IPS DF 6.9 (cell line): ENCODE data around the gene MECR.

Experiments
- DNase-seq: peaks from one replicate; pipeline ENCODE4 v3.0.0-alpha.2; 2013; ENCODE audit warnings: low read depth, low spot score
- H3K27ac ChIP-seq: one replicate; pipeline ENCODE4 v1.5.1; 2013; ENCODE audit warnings: low read length, control low read depth
- H3K27me3 ChIP-seq: 2 replicates; pipeline ENCODE4 v1.6.1; 2013; ENCODE audit warnings: mild to moderate bottlenecking, low read length; ENCODE audit not compliant: control insufficient read depth, insufficient read depth
- H3K36me3 ChIP-seq: 2 replicates; pipeline ENCODE4 v1.6.1; 2013; ENCODE audit warnings: low read length; ENCODE audit not compliant: control insufficient read depth, insufficient read depth
- H3K4me1 ChIP-seq: 2 replicates; pipeline ENCODE4 v1.6.1; 2013; ENCODE audit warnings: low read length; ENCODE audit not compliant: control insufficient read depth, insufficient read depth
- H3K4me3 ChIP-seq: 2 replicates; pipeline ENCODE4 v1.5.1; 2013; ENCODE audit warnings: mild to moderate bottlenecking, low read length
- H3K9me3 ChIP-seq: 2 replicates; pipeline ENCODE4 v1.6.1; 2013; ENCODE audit warnings: low read length, inconsistent platforms; ENCODE audit not compliant: control insufficient read depth, insufficient read depth
- WGBS: extraction: QIAGEN DNeasy Blood & Tissue Kit; methylation state at CpG from one replicate; pipeline ENCODE4 v1.1.7; 2013; ENCODE audit warnings: mixed read lengths, missing lambda C conversion rate; ENCODE audit not compliant: insufficient read length, insufficient coverage; 5-methylcytosine and 5-hydroxymethylcytosine counted together

MECR gene

GRCh38 chr1:29202053-29202452 lies 28.7 kb downstream of the MECR start:
- no peaks in the 10 kb centered on the region for H3K4me1 ChIP-seq
- no peak overlapping the region for H3K27ac ChIP-seq
- no CpG with 5 or more reads among the region's 1 CpG for WGBS
- no peaks in the 10 kb centered on the region for H3K9me3 ChIP-seq
- no peaks in the 10 kb centered on the region for H3K27me3 ChIP-seq
- H3K36me3 ChIP-seq = peaks cover 11% of the 10 kb centered on the region; the same call in 1 of the 2 replicates
- H3K4me3 ChIP-seq = no peak overlapping the region
- DNase-seq = no peak

- no CpG with 5 or more reads among the region's 6 CpGs for WGBS
- Histone ChIP-seq H3K36me3 (peaks cover 11% of the 10 kb centered on the region; the same call in 1 of the 2 replicates), H3K27me3 (no peaks in the 10 kb centered on the region), H3K4me3 (no peak overlapping the region), H3K27ac (no peak overlapping the region), H3K4me1 (no peaks in the 10 kb centered on the region), H3K9me3 (no peaks in the 10 kb centered on the region)
- DNase-seq = no peak
Measured at GRCh38 chr1:29201595-29202051, 29.1 kb downstream of the MECR start.

DNA sequence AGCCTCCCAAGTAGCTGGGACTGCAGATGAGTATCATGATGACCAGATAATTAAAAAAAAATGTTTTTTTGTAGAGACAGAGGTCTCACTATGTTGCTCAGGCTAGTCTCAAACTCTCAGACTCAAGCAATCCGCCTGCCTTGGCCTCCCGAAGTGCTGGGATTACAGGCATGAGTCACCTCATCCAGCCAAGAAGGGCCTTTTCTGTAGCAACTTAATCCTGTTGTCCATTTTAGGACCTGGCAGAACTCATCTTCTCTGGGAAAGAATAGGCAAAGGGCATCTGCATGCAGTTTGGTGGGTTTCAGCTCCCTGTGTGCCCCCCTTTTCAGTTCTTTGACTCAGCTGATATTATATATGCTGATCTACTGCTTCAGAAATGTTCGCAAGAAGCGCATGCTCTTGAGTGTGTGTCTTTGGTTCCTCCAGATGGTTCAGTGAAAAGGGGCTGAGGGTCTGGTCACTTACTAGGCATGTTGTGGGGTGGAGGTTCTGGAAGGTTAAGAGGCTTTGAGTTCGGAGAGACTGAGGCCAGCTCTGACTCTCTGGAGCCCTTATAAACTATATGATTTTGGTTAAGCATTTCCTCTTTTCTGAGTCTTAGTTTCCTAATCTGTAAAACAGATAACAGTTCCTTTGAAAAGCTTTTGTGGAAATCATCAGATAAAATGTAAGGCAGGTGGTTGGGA lies 29.7 kb downstream of the MECR start:
- H3K27ac ChIP-seq = no peak overlapping the region
- peaks cover 11% of the 10 kb centered on the region; the same call in 1 of the 2 replicates for H3K36me3 ChIP-seq
- no peaks in the 10 kb centered on the region for H3K9me3 ChIP-seq
- WGBS = no CpG with 5 or more reads among the region's 5 CpGs
- DNase-seq = no peak
- H3K4me1 ChIP-seq = no peaks in the 10 kb centered on the region
- no peak overlapping the region for H3K4me3 ChIP-seq
- no peaks in the 10 kb centered on the region for H3K27me3 ChIP-seq

GRCh38 chr1:29197993-29198392 lies 32.7 kb downstream of the MECR start:
- Histone ChIP-seq H3K9me3 (no peaks in the 10 kb centered on the region), H3K27ac (no peak overlapping the region), H3K4me3 (no peak overlapping the region), H3K27me3 (no peaks in the 10 kb centered on the region), H3K36me3 (peaks cover 14% of the 10 kb centered on the region), H3K4me1 (no peaks in the 10 kb centered on the region)
- no CpG with 5 or more reads among the region's 12 CpGs for WGBS
- DNase-seq = no peak

GRCh38 chr1:29197590-29197924 lies 33.2 kb downstream of the MECR start:
- Histone ChIP-seq H3K9me3 (no peaks in the 10 kb centered on the region), H3K27ac (no peak overlapping the region), H3K4me3 (no peak overlapping the region), H3K4me1 (no peaks in the 10 kb centered on the region), H3K27me3 (no peaks in the 10 kb centered on the region), H3K36me3 (peaks cover 14% of the 10 kb centered on the region)
- no CpG with 5 or more reads among the region's 2 CpGs for WGBS
- peak; percentile 33 for DNase-seq

DNA sequence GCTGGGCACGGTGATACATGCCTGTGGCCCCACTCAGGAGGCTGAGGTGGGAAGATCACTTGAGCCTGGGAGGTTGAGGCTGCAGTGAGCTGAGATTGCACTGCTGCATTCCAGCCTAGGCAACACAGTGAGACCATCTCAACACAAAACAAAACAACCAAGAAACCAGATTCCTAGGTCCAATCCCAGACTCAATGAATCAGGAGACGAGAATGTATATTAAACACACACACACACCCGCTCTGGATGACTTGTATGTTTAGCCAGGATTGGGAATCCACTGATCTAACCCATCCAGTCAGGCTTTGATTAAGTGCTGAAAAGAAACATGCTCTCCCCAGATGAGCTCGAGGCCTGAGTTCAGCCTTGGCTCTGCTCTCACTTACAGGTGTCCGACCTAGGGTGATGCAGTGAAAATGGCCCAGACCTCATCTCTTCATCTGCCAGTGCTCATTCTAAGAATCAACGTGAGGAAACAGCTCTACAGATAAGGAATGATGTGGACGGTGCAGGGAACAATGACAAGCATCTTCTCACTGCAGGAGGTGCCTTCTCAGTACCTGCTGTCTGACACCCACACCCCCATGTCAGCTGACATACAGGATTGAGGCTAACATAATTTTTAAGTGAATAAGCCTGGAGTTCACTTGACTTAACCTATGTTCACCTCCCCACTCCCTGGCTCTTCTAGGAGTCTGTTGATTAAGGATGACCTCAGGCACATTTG lies 33.7 kb downstream of the MECR start:
- Histone ChIP-seq H3K9me3 (no peaks in the 10 kb centered on the region), H3K27ac (no peak overlapping the region), H3K36me3 (peaks cover 13% of the 10 kb centered on the region), H3K27me3 (no peaks in the 10 kb centered on the region), H3K4me1 (no peaks in the 10 kb centered on the region), H3K4me3 (no peak overlapping the region)
- no peak for DNase-seq
- WGBS = no CpG with 5 or more reads among the region's 7 CpGs

- Histone ChIP-seq H3K9me3 (no peaks in the 10 kb centered on the region), H3K27ac (no peak overlapping the region), H3K4me3 (no peak overlapping the region), H3K27me3 (no peaks in the 10 kb centered on the region), H3K4me1 (no peaks in the 10 kb centered on the region), H3K36me3 (peaks cover 9% of the 10 kb centered on the region)
- WGBS = no CpG with 5 or more reads among the region's 8 CpGs
- no peak for DNase-seq
Measured at GRCh38 chr1:29195881-29196291, 34.8 kb downstream of the MECR start.

- no peaks in the 10 kb centered on the region for H3K4me1 ChIP-seq
- H3K36me3 ChIP-seq = peaks cover 6% of the 10 kb centered on the region
- no peaks in the 10 kb centered on the region for H3K27me3 ChIP-seq
- no CpG with 5 or more reads among the region's 8 CpGs for WGBS
- H3K27ac ChIP-seq = no peak overlapping the region
- no peak for DNase-seq
- H3K9me3 ChIP-seq = no peaks in the 10 kb centered on the region
- H3K4me3 ChIP-seq = no peak overlapping the region
Measured at GRCh38 chr1:29193879-29194455, 36.8 kb downstream of the MECR start.

DNA sequence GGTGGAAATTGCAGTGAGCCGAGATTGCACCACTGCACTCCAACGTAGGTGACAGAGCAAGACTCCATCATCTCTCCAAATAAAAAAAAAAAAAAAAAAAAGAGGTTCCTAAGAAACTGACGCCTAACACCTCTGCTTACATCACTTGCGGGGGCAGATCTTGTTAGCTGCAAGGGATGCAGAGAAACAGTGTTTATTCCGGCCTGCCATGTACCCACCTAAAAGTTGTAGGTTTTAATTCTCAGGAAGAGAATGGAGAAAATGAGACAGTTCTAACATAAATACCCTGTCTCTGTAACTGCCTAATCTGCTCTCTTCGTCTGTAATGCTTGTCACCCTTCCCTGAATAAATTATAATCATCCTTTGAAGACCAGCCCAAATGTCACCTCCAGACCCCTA lies 40.0 kb downstream of the MECR start:
- no peak overlapping the region for H3K27ac ChIP-seq
- peaks cover 6% of the 10 kb centered on the region for H3K36me3 ChIP-seq
- H3K4me3 ChIP-seq = no peak overlapping the region
- H3K4me1 ChIP-seq = peaks cover 2% of the 10 kb centered on the region; the same call in 1 of the 2 replicates
- WGBS = no CpG with 5 or more reads among the region's 6 CpGs
- H3K9me3 ChIP-seq = no peaks in the 10 kb centered on the region
- no peak for DNase-seq
- no peaks in the 10 kb centered on the region for H3K27me3 ChIP-seq

GRCh38 chr1:29186707-29187106 lies 44.0 kb downstream of the MECR start:
- no peaks in the 10 kb centered on the region for H3K27me3 ChIP-seq
- peak overlapping the region; percentile 20 for H3K27ac ChIP-seq
- H3K36me3 ChIP-seq = no peaks in the 10 kb centered on the region
- H3K4me1 ChIP-seq = peaks cover 2% of the 10 kb centered on the region; the same call in 1 of the 2 replicates
- H3K4me3 ChIP-seq = no peak overlapping the region
- no CpG with 5 or more reads among the region's 1 CpG for WGBS
- no peaks in the 10 kb centered on the region for H3K9me3 ChIP-seq
- DNase-seq = peak; percentile 43
